GM18909 (cell line): ENCODE measurements around the gene ARHGAP40.
A peak's percentile ranks its signal among the peaks of the same experiment; 100 is the strongest.

Experiments used
- ATAC-seq: cut with Tn5 transposase; IDR thresholded peaks from one replicate; pipeline ENCODE4 v1.9.1; 2021; ENCODE audit warnings: mild to moderate bottlenecking; ENCODE audit not compliant: unreplicated experiment, poor library complexity

ARHGAP40 gene

GRCh38 chr20:38645980-38646858 is 44.6 kb downstream of the ARHGAP40 start:
- ATAC-seq, result peak; percentile 72

DNA sequence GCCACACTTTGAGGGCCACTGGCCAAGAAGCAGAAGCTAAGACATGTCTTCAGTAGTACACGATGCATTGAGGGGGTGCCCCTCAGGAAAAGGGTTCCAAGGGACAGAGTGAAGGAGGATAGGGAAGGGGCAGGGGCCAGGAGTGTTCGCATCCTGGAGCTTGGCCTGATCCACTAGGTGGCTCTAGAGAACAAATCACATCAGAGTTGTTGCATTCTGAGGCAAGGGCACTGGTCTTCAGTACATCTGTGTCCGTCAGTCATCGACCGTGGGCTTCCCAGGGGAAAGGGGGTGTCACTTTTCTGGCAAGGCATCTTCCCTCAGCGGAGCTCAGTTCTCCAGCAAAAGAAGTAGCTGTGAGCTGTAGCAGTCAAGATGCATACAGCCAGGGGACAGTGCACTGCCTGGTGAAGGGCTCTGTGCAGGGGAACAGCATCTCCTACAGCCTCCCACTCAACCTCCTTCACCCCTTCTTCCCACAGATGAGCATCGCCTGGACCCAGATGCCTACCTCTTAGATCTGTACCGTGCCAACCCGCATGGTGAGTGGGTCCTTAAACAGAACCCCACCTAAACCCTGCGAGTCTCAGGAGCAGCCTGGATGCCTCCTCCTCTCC is 47.8 kb downstream of the ARHGAP40 start:
- no peak for ATAC-seq

DNA sequence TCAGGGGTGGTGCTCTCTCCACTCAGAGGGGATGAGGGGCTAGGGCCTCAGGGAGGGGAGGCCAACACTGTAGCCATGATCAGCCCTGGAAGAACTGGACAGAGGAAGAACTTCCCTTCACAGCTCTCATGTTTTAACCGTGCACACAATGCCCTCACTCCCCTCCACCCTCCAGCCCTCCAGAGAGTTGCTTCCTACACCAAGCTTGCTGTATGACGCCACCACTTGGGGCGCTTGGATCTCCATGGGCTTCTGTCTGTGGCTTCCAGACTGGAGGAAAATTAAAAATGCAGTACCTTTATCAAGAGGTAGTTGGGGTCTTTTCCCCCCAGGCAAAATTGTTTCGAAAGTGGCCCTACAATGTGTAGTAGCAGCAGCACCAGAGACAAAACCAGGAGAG is 48.4 kb downstream of the ARHGAP40 start:
- ATAC-seq, result no peak

- no peak for ATAC-seq
These were observed 49.5 kb downstream of the ARHGAP40 start for GRCh38 chr20:38651154-38651553.

GRCh38 chr20:38651562-38651961 is 50.0 kb downstream of the ARHGAP40 start:
- ATAC-seq, result no peak

DNA sequence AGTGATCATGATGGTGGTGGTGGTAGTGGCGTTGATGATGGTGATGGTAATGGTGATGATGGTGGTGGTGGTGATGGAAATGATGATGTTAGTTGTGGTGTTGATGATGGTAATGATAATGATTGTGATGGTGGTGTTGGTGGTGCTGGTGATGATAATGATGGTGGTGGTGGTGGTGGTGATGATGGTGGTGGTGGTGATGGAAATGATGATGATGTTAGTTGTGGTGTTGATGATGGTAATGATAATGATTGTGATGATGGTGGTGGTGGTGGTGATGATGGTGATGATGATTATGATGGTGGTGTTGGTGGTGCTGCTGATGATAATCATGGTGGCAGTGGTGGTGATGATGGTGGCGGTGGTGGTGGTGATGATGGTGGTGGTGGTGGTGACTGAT is 51.4 kb downstream of the ARHGAP40 start:
- ATAC-seq, result no peak

DNA sequence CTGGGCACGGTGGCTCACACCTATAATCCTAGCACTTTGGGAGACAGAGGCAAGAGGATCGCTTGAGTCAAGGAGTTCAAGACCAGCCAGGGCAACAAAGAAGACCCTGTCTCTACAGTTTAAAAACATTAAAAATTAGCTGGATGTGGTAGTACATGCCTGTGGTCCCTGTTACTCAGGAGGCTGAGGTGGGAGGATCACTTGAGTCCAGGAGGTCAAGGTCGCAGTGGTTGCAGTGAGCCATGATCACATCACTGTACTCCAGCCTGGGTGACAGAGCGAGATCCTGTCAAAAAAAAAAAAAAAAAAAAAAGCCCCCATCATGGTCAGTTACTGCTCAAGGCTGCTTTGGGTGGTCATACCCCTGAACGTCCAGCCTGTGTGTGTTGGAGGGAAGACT is 55.8 kb downstream of the ARHGAP40 start:
- ATAC-seq, result no peak

GRCh38 chr20:38658879-38659596 is 57.4 kb downstream of the ARHGAP40 start:
- ATAC-seq, result no peak

DNA sequence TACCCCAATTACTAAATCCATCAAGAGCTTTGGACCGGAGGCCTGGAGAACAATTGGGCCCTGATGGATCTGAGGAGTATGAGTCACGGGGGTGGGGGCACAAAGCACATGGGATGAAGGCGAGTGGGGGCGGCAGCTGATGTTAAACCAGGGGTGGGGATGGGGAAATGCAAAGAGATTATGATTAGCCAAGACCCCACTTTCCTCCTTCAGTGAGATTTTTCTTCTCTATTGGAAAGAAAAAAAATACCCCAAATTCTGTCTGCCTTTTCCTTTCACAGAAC is 57.9 kb downstream of the ARHGAP40 start:
- no peak for ATAC-seq

DNA sequence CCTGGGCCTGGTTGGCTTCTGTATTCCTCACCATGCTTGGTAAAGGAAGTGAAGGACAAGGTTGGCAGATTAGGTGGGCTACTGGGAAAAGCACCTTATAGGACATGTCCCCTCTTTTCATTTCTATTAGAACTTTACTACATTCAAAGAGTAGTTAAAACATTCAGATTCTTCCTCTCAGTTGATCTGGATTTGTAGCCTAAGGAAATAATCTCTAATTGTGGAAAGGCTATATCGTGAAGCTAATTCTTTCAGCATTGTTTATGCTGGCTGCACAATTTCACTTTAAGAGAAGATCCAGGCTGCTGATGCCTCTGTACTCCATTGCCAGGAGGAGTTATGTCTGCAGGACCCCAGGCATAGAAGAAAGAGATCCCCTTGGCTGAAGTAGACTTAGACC is 58.8 kb downstream of the ARHGAP40 start:
- ATAC-seq, result no peak

GRCh38 chr20:38663660-38664059 is 62.1 kb downstream of the ARHGAP40 start:
- no peak for ATAC-seq

GRCh38 chr20:38664284-38664683 is 62.7 kb downstream of the ARHGAP40 start:
- ATAC-seq, result no peak

DNA sequence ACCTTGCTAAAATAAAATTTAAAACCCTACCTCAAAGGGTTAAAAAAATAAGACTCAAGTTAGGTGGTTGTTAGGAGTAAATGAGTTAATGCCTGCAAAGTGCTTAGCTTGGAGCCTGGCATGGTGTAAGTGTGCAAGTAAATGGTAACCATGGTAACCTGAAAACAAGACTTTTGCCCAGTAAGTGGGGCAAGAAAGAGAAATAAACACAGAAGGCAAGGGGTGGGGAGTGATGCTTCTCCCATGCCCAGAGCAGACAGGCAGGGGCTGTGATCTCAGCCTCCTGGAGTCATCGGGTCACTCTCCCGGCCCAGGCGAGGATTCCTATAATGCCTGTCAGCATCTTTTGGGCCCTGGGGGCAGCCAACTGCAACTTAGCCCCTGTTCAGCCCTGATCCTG is 63.5 kb downstream of the ARHGAP40 start:
- ATAC-seq, result no peak

DNA sequence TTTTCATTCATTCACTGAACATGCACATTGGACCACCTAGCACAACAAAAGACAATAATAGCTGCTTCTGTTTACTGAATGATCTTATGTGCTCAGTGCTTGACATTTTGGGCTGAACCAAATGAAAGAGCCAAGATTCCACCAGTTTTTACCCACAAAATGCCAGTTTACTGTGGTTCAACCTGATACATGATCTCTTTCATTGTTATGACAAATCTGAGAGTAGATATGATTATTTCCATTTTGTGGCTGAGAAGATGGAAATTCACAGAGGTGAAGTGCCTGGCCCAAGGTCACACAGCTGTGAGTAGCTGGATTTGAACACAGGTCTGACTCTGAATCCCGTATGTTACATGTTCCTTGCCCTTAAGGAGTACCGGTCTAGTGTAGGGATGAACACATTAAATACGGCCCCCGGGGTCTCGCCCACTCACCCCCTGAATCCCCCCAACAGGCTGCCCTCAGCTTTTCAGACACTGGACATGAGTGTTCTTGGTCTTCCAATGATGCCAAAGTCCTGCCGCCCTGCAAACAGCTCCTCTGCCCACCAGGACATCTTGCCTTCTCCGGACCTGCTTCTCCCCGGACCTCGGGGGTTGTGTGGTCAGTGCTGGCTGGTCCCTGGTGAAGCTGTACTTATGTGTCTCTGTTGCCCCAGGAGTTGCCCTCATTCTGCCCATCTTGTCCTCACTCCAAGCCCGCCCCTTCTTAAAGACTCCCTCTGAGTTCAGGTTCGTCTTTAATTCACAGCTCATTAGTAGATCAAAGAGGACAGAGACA is 64.1 kb downstream of the ARHGAP40 start:
- no peak for ATAC-seq

DNA sequence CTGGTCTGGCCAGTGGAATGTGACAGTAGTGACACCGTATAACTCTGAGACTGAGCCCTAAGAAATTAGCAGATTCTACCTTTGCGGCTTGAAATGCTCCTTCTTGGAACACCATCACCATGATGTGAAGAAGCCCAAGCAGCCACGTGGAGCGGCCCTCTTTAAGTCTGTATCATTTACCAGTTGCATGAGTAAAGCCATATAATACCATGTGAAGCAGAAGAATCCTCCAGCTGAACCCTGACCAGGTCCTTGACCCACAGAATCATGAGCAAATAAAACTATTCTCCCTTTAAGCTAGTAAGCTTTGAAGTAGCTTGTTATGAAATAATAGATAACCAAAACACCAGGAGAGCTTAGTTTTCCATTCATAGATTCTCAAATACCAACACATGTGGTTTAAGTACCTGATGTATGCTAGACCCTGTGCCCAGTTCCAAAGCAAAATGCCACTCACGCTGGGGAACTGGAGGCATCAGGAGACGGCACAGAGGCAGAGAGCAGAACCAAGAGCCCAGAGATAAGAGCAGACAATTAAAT is 65.9 kb downstream of the ARHGAP40 start:
- no peak for ATAC-seq

DNA sequence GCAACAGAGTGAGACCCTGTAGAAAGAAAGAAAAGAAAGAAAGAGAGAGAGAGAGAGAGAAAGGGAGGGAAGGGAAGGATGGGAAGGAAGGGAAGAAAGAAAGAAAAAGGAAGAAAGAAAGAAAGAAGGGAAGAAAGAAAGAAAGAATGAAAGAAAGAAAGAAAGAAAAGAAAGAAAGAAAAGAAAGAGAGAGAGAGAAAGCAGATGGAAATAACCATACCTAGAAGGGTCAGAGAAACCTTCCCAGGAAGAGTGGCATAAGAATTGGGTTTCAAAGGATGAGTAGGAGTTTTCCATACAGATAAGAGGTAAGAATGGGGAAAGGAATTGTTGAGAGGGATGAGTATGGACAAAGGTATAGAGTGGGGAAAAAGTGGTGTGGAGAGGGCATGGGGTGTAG is 68.1 kb downstream of the ARHGAP40 start:
- ATAC-seq, result no peak

DNA sequence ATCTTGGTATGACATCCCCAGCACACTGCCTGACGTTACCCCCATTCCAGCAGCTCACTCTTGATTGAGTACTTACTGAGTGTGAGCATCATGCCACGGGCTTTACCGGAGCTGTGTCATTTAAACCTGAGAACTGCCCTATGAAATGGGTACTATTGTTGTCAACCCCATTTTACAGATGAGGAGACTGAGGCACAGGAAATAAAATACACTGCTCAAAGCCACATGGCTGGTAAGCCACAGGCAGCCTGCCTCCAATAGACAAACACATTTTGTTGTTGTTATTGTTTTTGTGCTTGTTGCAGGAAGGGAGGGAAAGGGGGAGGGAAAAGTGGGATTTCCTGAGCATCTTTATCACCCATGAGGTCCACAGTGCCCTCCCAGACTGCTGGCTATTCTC is 69.2 kb downstream of the ARHGAP40 start:
- ATAC-seq, result no peak

DNA sequence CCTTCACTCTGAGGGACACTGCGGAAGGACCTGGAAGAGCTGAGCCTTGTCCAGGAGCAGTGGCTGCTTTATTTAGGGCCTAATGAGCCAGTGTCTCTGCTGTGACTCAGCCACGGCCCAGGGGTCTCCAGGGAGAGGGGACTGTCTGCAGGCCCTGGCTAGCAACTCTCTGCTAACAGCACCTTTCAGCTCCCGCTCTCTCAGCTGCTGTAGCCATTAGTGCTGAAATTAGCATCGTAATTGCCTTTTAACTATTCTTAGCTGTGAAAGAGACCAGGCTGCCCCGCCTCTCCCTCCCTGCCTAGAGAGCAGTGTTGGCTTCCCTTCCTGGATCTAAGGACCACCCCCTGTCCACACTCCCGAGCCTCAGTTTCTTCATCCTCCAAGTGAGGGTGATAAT is 69.6 kb downstream of the ARHGAP40 start:
- no peak for ATAC-seq

DNA sequence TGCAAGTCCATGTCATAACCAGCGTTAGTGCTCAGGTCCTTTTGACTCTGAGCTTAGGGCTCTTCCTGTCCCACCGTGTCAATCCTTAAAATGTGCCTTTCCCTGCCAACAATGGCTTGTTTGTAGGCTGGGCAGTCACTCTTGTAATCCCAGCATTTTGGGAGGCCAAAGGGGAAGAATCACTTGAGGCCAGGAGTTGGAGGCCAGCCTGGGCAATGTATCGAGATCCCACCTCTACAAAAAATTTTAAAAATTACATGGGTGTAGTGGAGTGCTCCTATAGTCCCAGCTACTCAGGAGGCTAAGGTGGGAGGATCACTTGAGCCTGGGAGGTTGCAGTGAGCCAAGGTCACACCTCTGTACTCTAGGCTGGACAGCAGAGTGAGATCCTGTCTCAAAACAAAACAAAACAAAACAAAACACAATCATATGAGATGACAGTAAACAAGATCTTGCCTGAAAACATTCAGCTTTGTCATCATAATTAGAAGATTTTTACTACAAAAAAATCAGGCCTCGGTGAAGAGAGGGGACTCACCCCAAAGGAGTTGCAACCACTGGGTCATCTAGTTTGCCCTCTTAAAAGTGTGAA is 70.2 kb downstream of the ARHGAP40 start:
- ATAC-seq, result no peak

DNA sequence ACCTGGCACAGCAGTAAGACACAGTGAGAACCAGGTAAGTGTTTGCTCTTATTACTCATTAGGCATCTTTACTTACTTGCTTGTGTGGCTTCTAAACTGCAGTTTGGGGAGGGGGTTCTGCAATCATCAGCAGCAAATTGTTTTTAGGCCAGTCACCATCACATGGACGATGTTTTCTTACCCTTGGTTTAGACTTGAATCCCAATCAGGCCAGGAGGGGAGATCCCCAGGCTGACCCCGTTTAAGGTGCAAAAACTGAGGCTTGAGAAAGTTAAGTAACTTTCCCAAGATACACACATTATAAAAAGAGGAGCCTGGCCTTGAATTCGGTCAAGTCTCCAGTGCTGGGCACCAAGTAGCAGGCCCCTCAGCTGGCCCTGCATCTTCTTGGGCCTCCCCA is 70.9 kb downstream of the ARHGAP40 start:
- ATAC-seq, result no peak
